Measurements from ENCODE around the gene CHAF1B. TPM values are rescaled to one million over a fixed set of nuclear protein-coding genes. Genes with fewer than 3 reads are reported as not detected.
A peak's percentile ranks its signal among the peaks of the same experiment; 100 is the strongest.
"Not testable (repeated sequence)": the region's sequence is repeated elsewhere in the genome, so short reads cannot be mapped to it uniquely, and the experiment has no call there.

The CHAF1B gene
- total RNA-seq, 1 donor from 2014 or later = 1.1 TPM

DNA sequence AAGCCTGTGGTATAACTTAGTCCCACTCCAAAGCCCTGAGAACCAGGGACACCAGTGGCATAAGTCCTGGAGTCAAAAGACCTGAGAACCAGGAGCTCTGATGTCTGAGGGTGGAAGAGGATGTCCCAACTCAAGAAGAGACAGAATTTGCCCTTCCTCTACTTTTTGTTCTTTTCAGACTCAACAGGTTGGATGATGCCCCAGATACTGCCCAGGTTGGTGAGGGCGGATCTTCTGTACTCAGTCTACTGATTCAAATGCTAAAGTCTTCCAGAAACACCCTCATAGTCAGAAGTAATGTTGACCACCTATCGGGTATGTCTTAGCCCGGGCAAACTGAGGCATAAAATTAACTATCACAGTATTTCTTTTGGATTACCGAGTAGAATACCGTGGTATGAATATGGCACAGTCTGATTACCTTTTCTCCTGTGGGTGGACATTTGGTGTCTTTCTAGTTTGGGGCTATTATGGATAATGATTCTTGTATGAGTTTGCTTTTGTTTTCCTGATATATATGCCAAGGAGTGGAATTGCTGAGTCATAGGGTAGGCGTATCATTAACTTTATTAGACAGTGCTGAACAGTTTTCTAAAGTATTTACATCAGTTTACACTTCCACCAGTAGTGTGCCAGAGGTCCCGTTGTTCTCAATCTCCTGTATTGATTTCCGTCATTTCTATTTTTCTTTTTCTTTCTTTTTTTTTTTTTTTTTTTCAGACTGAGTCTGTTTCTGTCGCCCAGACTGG lies 3.2 kb upstream of the CHAF1B start:
- TF ChIP-seq, protein P1, sequence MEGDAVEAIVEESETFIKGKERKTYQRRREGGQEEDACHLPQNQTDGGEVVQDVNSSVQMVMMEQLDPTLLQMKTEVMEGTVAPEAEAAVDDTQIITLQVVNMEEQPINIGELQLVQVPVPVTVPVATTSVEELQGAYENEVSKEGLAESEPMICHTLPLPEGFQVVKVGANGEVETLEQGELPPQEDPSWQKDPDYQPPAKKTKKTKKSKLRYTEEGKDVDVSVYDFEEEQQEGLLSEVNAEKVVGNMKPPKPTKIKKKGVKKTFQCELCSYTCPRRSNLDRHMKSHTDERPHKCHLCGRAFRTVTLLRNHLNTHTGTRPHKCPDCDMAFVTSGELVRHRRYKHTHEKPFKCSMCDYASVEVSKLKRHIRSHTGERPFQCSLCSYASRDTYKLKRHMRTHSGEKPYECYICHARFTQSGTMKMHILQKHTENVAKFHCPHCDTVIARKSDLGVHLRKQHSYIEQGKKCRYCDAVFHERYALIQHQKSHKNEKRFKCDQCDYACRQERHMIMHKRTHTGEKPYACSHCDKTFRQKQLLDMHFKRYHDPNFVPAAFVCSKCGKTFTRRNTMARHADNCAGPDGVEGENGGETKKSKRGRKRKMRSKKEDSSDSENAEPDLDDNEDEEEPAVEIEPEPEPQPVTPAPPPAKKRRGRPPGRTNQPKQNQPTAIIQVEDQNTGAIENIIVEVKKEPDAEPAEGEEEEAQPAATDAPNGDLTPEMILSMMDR (IDR thresholded peaks at IDR 0.05; ENCODE audit: insufficient read depth, low read length, severe bottlenecking) = no peak

GRCh38 chr21:36382722-36383121 lies 2.5 kb upstream of the CHAF1B start:
- not testable (repeated sequence) for H3K36me3 ChIP-seq (ENCODE audit: control insufficient read depth, insufficient read depth, low read length); H3K27me3 ChIP-seq (ENCODE audit: control insufficient read depth, insufficient read depth, low read length); FAIRE-seq; H3K4me3 ChIP-seq (ENCODE audit: low read depth, low read length); DNase-seq (ENCODE audit: low read depth)

More for the DNA sequence above, 3.2 kb upstream of the CHAF1B start:
- DNase-seq (ENCODE audit: low read depth) (peak; percentile 16), FAIRE-seq (no peak)
- no peaks in the 10 kb centered on the region for H3K36me3 ChIP-seq (ENCODE audit: control insufficient read depth, insufficient read depth, low read length)
- no peaks in the 10 kb centered on the region for H3K27me3 ChIP-seq (ENCODE audit: control insufficient read depth, insufficient read depth, low read length)
- H3K4me3 ChIP-seq (ENCODE audit: low read depth, low read length) = no peak overlapping the region

DNA sequence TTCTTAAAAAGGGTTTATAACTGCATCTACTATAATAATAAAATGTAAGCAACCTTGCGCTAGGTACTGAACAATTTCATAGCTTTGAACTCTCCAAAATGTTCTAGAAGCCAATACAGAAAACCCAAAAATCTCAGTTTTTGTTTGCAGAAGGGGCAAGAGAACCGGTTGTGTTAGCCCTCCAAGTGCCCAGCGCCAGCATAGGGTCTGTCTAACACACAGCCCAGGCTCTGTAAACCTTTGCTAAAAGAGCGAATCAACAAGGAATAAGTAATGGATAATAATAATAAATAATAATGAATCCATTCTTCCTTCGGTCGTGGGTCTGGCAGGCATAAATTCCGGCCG lies 333 bp upstream of the CHAF1B start:
- TF ChIP-seq, protein P1 (IDR thresholded peaks at IDR 0.05; ENCODE audit: insufficient read depth, low read length, severe bottlenecking) = no peak
- no peaks in the 10 kb centered on the region for H3K36me3 ChIP-seq (ENCODE audit: control insufficient read depth, insufficient read depth, low read length)
- no peaks in the 10 kb centered on the region for H3K27me3 ChIP-seq (ENCODE audit: control insufficient read depth, insufficient read depth, low read length)
- peak overlapping the region; percentile 51 for H3K4me3 ChIP-seq (ENCODE audit: low read depth, low read length)
- FAIRE-seq = no peak
- DNase-seq (ENCODE audit: low read depth) = no peak

GRCh38 chr21:36386031-36386642 lies 945 bp downstream of the CHAF1B start:
- DNase-seq (ENCODE audit: low read depth) (no peak), FAIRE-seq (no peak)
- Histone ChIP-seq H3K27me3 (ENCODE audit: control insufficient read depth, insufficient read depth, low read length) (no peaks in the 10 kb centered on the region), H3K36me3 (ENCODE audit: control insufficient read depth, insufficient read depth, low read length) (no peaks in the 10 kb centered on the region), H3K4me3 (ENCODE audit: low read depth, low read length) (peak overlapping the region; percentile 51)
- TF ChIP-seq, protein P1 (IDR thresholded peaks at IDR 0.05; ENCODE audit: insufficient read depth, low read length, severe bottlenecking) = no peak

GRCh38 chr21:36388096-36388495 lies 2.9 kb downstream of the CHAF1B start:
- H3K27me3 ChIP-seq (ENCODE audit: control insufficient read depth, insufficient read depth, low read length) = no peaks in the 10 kb centered on the region
- DNase-seq (ENCODE audit: low read depth) = no peak
- H3K4me3 ChIP-seq (ENCODE audit: low read depth, low read length) = no peak overlapping the region
- H3K36me3 ChIP-seq (ENCODE audit: control insufficient read depth, insufficient read depth, low read length) = no peaks in the 10 kb centered on the region
- FAIRE-seq = no peak
- TF ChIP-seq, protein P1 (IDR thresholded peaks at IDR 0.05; ENCODE audit: insufficient read depth, low read length, severe bottlenecking) = no peak

GRCh38 chr21:36388835-36389234 lies 3.6 kb downstream of the CHAF1B start:
- Histone ChIP-seq H3K4me3 (ENCODE audit: low read depth, low read length) (no peak overlapping the region), H3K27me3 (ENCODE audit: control insufficient read depth, insufficient read depth, low read length) (no peaks in the 10 kb centered on the region), H3K36me3 (ENCODE audit: control insufficient read depth, insufficient read depth, low read length) (no peaks in the 10 kb centered on the region)
- TF ChIP-seq, protein P1 (IDR thresholded peaks at IDR 0.05; ENCODE audit: insufficient read depth, low read length, severe bottlenecking) = peak; percentile 37
- no peak for FAIRE-seq
- peak; percentile 50 for DNase-seq (ENCODE audit: low read depth)

DNA sequence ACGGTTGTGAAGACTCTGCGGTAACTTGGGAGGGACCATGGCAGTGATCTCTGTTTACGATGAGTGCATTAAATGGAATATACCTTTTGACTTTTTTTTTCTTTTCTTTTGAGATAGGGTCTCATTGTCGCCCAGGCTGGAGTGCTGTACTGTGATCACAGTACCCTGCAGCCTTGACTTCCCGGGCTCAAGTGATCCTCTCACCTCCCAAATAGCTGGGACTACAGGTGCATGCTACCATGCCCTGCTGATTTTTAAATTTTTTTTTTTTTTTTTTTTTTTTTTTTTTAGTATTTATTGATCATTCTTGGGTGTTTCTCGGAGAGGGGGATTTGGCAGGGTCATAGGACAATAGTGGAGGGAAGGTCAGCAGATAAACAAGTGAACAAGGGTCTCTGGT lies 6.5 kb downstream of the CHAF1B start:
- DNase-seq (ENCODE audit: low read depth); H3K4me3 ChIP-seq (ENCODE audit: low read depth, low read length); H3K27me3 ChIP-seq (ENCODE audit: control insufficient read depth, insufficient read depth, low read length); H3K36me3 ChIP-seq (ENCODE audit: control insufficient read depth, insufficient read depth, low read length); FAIRE-seq: not testable (repeated sequence)
